GM18861 (cell line): Measurements from ENCODE around the gene TEX35.

Source experiments
- ATAC-seq: cut with Tn5 transposase; IDR thresholded peaks from one replicate; pipeline ENCODE4 v1.9.1; 2021; ENCODE audit not compliant: unreplicated experiment

The TEX35 gene

DNA sequence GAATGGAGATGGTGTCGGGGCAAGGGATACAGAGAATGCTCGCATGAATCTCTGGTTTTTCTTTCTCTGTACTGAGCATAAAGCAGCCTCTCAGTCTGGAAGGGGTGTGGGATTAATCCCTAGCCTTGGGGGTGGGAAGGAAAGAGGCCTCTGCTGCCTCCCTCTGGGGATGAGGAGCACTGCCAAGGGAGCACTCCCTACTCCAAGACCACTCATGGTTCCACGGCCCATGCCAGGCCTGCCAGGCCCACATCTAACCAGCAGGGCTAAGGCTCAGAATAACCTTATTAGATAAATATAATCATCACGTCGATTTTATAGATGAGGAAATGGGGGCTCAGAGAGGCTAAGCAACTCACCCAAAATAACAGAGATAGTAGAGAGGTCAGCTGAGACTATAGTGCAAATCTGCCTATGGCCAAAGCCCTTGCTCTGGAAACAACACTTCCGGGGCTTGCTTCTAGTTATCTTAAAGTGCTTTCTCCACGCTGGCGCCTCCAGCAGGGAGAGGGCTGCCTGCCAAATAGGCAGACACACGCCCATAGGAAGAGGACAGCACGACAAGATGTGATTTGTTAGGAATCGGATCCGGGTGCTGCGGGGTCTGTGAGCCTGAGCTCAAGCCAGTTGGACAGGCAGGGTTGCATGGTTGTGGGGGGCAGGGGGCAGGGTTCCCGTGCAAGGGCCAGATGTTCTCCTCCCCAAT lies 522 bp downstream of the TEX35 start:
- ATAC-seq, result no peak

DNA sequence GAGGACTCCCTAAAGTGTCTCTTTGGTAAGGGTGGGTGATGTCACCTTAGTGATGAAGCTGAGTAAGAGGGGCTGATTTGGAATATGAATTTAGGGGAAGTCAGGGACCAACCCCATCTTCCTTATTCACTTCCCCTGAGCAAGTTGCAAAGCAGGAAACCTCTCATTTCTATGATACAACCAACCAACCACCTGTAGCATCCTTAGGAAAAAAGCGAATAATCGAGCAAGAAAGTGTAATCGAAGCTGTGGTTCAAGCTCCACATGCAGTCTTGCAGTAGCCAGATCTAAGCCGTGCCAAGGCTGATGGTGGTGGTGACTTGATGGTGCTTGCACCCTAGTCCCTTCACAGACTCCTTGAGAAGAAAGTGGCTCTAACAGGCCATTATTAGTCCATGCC lies 3.2 kb downstream of the TEX35 start:
- no peak for ATAC-seq

DNA sequence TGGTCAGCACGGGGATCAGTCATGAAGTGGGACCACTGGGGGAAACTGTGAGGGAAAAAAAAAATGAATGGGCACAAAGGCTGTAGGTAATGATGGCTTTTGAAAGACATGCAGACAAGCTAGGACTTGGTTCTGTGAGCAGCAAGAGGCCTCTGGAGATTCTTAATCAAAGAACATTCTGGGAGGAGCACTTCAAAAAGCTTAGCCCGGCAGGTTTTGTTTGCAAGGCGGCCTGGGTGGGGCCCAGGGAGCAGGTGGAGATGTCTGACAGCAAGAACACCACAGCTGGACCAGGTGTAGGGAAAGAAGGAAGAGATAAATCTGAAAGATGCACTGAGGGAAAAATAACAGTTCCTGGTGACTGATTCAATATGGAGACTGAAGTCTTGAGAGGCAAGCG lies 6.0 kb downstream of the TEX35 start:
- ATAC-seq, result no peak

DNA sequence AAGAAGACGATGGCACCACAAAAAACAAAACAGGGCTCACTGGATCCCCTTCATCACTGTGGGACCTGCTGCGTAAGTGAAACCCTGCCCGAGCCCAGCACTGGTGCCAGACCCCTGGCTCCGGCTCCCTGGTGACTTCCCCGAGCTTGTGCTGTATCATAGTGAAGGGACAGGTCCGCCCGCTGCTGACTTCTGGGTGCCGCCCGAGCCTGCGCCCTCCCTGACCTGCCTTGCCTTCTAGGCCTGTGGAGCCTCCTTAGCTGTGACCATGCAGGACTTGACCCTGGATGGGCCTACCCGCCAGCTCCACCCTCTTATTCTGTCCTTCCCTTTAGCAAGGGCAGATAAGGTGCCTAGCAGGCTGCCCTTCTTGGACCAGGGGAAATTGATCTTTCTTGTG lies 7.9 kb downstream of the TEX35 start:
- no peak for ATAC-seq

DNA sequence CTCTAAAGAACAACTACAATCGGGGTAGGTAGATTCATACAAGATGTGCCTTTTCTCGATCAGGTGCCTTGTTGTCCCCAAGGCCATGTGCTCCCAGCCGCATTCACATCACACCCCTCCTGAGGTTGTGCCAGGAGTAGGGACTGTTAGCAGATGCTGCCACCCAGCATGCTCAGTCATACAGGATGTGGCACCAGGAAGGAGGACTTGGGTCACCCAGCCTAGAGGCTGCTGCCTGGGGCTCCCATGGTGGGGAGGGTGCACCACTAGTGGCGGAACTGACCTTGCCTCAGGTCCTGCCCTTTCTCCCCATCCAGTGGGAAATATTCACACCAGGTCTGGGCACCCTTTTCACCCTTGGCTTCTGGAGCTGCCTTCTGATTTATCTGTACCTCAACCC lies 8.3 kb downstream of the TEX35 start:
- ATAC-seq, result no peak

DNA sequence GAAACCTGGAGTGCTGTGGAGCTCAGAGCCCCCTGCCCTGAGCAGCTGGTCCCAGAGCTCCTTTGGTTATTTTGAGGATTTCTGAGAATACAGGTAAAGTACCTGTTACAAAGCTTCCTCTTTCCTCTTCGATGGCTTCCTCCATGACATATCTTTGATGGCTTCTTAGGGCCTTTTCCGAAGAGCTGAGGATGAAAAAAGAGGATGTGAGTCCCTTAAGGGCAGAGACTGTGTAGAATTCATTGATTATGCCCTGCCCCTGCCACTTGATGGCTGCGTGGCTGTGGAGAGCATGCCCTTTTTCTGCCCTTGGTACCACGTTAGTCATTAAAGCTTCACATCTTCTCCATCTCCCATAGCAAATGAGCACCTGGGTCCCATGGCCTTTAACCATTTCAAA lies 14.2 kb downstream of the TEX35 start:
- no peak for ATAC-seq

DNA sequence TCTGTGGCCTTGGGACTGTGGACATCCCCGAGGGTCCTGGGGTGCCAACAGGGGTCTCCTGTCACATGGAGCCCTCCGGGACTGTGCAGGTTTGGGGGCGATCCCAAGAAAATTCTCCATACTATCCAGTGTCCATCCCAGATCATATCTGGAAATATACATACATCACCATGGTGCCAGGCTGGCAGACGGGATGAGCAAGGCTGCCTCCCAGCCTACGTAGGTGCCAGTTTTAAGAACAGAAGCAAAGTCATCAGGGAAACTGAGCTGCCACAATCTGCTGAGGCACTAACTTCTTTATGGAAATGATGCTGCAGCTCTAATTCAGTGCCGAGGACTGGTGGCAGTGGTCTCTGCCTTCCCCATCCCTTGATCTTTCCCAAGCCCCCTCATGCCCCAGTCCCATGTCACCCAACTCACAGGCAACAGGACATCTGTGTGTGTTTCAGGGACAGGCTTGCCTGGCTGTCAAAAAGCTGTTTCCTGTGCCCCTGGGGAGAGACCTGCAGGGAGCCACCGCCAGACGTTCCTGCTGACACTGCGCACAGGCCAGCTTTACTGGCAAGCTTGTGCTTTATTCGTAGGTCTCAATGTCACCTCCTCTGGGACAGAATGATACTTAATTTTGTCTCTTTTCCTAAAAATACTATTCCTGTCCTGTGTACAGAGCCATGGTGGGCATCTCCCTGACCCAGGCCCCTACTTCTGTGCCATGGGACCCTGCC lies 15.5 kb downstream of the TEX35 start:
- ATAC-seq, result no peak

DNA sequence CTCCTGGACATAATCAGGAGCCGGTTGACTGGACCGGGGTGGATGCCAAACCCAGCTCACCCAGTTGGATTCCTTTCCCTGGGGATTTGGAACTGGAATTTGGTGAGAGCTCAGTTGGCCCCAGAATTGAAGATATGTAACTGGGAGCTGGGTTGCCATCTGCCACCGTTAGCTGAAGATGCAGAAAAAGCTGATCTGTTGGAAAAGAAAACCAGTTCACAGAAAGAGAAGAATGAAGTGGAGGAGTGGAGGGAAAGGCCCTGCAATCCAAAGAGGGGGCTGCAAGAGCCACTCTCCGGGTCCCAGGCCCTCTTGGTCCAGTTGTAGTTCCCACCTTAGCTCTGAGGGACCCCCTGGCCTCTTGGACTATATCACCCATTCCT lies 16.0 kb downstream of the TEX35 start:
- ATAC-seq, result no peak

DNA sequence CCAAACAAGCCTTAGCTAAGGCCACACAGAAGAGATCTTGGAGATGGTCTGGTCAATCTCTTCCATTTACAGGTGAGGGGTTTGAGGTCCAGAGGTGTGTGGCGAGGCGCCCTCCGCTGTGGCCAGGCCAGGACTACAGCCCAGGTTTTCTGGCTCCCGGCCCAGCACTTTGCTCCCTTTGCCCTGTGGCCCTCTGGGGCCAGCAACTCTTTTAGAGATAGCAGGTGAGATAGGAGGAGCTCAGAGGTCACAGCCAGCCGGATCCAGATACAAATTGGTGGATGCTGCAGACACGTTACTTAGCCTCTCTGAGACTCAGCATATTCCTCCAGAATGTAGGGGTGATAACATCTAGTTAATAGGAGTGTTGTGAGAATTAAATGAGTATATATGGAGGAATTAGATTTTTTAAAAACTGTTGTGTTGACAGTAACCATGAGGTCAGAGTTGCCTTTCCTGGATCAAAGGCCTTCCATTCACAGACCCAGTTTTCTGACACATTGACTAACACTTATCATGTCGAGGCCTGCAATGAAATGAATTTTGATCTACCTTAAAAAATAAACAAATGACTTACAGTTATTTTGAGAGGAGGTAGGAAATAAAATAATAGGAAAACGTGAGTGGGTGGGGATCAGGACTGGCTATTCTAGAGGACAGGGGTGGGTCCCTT lies 16.6 kb downstream of the TEX35 start:
- ATAC-seq, result no peak

DNA sequence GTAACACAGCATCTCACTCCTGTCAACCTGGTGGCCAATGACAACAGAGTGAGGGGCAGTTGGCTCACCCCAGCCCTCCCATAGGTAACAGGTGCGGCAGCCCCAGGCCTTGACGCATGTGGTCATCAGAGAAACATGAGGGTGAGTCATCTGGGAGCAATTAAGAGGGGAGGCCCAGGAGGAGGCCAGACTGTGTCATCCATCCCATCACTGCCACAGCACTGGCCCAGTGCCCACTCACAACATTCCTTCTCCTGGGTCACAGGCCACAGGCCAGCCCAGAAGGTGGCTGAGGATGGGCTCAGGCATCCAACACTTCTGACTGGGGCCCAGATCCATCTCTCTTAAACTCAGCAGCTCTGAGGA lies 17.1 kb downstream of the TEX35 start:
- ATAC-seq, result no peak

DNA sequence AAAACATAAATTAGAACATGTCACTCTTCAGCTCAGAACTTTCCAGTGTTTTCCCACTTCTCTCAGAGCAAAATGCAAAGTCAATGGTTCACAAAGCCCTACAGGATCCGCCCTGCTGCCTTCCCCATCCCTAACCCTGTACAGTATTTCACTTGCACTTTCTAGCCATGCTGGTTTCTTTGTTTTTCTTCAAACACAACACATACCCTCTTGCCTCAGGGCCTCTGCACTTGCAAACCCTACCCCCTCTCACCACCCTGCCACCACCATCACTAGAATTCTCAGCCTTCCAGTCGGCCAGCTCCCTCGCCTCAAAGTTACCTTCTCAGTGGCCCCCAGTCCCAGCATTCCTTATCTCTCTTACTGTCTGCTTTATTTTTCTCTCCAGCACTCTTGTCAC lies 17.6 kb downstream of the TEX35 start:
- no peak for ATAC-seq

DNA sequence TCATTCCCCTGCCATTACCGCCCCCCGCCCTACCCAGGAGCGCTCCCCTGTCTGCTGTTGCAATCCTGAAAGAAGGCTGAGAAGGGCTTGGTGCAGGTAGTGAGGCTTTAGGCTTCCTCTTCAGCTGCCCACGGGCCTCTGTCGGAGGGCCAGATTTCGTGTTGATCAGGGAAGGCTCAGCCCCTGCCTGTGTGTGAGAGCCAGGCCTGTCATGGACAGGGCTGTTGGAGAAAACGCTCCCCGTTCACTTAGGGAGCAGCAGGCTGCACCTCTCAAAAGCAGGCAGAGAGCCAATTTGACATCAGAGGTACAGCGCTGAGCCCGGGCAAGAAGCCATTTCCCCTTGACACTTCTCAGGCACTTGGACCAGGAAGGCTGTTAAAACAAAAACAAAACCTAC lies 19.0 kb downstream of the TEX35 start:
- no peak for ATAC-seq

DNA sequence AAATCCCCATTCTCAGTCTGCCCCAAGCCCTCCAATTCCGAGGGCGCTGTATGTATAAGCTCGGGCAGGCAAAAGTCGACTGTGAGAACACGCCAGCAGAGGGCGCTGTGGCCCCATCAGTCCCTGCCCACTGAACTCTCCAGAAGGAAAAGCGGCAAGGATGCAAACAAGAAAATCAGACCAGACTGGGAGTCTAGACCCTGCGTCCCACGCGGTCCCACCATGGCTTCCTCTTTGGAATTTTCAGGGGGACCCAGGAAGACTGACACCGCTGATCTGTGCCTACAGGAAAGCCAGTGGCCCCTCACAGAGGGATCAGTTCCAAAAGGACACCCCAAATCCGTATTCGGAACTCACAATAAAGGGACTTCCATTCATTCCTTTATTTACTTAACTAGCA lies 19.5 kb downstream of the TEX35 start:
- no peak for ATAC-seq

DNA sequence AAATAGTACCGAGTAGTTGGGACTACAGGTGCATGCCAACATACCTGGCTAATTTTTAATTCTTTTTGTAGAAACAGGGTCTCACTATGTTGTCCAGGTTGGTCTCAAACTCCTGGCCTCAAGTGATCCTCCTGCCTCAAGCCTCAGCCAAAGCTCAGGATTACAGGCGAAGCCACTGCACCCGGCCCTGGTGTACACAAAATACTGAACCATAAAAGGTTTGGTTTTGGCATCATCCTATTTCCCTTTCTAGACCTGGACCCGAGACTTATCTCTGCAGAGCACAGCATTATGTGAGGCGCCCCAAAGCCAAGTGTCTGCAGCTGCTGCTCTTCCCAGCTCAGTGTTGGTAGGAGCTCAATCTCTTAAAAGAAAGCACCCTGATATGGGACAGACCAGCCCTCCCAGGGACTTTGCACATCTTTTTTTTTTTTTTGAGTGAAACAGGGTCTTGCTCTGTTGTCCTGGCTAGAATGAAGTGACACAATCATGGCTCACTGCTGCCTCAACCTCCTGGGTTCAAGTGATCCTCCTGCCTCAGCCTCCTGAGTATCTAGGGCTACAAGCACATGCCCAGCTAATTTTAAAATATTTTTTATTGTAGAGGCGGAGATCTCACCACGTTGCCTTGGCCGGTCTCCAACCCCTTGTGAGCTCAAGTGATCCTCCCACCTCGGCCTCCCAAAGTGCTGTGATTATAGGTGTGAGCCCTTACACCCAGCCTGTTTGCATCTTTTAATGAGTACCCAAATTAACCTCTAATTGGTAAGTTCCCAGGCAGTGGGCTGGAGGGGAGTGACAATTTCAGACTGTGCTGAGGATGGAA lies 20.4 kb downstream of the TEX35 start:
- ATAC-seq, result no peak

DNA sequence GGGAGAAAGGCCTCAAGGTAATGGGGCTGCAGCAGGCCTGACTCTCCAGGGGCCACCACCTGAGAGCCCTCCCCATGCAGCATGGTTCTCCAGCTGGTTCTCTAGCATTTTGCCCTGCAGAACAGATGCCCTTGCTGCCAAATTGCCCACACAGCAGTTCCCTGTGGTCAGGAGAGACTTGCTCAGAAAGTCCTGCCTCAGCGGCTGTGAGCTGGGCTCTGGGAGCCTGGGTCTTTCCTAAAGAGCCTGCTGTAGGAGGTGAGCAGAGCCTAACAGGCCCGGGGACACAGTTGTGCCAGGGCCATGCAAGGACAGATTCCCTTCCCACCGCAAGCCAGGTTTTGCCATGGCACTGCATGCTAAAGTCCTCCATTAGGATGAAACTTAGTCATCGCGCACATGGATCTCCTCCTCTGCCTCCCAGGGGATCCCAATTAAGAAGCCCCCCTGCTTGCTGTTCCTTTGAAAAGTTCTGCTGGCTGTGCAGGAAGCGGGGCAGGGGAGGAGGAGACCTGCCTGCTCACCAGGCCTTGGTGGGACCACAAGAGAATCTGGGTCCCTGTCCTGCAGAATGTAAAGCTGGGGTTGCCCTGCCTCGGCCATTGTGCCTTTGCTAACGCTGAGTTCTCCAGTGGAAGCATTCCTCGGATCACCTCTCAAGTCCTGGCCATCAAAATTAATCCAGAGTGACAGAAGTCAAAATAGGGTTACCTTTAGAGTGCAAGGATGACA lies 21.4 kb downstream of the TEX35 start:
- no peak for ATAC-seq

DNA sequence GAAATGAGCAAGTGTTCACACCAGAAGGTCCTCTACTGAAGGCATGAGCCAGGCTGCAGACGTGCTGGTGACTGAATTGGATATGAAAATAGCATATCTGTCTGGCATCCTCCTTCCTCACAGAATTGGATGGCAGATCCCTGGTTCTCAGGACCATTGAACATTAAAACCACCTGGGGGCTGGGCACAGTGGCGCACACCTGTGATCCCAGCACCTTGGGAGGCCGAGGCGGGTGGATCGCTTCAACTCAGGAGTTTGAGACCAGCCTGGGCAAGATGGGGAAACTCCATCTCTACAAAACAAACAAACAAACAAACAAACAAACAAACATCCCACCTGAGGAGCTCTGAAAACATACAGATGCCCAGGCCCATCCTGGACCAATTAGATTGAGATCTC lies 23.4 kb downstream of the TEX35 start:
- ATAC-seq, result no peak

DNA sequence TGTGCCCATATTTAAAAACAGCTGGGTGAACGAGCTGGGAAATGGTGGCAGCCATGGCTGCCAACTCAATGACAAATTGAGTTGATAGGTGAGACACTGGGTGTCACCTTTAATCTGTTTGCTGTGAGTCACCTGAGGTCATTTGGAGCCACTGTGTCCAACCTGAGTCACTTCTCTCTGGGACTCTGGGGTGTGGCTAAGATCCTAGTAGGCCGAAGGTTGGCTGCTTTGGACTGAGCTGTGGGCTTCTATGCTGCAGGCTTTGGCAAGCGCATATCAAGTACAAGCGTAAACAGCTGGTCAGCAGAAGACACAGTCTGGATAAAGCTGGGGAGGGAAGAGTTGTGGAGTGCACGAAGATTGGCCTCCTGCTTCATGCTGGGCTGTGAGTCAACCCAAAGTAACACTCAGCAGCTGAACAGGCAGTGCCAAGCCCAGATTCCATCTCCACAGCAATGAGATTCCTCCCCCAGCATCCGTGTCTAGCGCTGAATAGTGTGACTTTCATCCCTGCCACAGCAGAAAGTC lies 24.0 kb downstream of the TEX35 start:
- no peak for ATAC-seq

DNA sequence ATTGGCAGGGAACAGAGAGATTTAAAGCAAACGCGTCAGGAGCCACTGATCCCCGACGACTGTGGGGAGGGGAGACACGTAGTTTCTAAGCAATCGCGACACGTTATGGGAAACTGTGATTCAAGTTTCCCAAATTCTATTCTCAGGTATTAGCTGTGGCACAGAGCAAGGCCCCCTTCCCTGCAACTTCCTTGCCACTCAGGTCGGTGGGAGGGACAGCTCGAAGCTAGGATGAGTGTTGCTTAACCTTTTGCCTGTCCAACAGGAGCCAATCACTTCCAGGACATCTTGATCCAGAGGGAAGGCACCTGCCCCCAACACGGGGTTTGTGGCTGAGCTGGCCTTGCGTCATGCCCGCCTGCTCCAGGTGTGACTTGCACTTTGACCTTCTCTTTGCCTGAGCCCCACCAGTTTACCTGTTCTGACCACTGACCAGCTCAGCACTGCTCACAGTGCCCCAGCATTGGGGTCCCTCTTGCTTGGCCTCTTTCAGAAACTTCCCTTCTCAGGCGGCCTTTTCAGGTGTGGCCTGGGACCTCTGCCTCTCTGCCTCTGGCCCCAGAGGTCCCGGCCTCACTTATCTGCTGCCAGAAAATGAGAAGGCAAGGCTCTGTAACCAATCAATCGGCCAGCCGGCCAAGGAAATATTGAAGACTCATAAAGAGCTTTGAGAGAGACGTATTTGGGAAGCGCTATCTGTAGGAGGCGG lies 24.6 kb downstream of the TEX35 start:
- ATAC-seq, result no peak

DNA sequence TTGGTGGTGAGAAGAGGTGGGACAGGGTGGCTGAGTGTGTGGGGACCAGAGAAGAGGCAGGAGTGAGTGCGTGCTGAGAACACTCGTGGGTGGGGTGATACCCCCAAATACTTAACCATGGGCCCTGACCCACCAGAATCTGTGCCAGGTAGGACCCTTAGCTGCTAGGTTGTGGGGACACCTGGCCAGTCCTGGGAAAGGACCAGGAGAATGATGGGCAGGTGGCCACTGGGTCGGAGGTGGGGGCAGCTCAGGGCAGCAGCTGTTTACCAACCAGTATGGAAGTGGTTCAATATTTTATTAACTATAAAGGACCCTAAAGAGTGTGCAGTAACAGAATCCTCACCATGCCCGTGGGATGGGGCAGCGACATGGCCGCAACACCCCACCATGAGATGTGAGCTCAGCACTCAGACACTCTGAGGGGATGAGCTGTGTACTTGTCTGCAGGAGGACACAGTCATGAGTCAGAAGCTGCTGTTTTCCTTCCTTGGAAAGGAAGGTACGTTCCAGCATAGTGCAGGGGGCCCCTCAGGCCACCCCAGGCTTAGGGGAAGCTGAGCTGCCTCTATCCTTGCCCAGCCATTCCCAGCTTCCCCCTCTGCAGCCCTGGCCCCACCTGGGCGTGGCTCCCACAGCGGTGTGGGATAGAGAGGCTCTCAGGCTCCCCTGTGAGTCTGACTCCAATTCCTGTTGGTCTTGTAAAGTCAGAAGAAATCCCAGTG lies 25.4 kb downstream of the TEX35 start:
- no peak for ATAC-seq
